Muscle of back (tissue), 13 donors: ENCODE results near the gene GXYLT1. TPM values are rescaled to one million over a fixed set of nuclear protein-coding genes. Genes with fewer than 3 reads are reported as not detected.
"Not testable (repeated sequence)": the region's sequence is repeated elsewhere in the genome, so short reads cannot be mapped to it uniquely, and the experiment has no call there.

Experiments
- DNase-seq, 3 donors: peaks; one replicate each; pipeline versions ENCODE4 v3.0.0 to v3.0.0-alpha.2; 2013
- long read RNA-seq, 9 donors: transcript quantifications; one replicate each; lab custom pipeline, GENCODE V29; 2026
- polyA plus RNA-seq, 10 donors: library from polyadenylated mRNA; unstranded; fragments of 120-200 nt; gene quantifications; one replicate each; pipeline ENCODE4 v1.2.1, GENCODE V29; 2013; ENCODE audit not compliant: insufficient read length in 10 of 10

Gene GXYLT1, protein sequence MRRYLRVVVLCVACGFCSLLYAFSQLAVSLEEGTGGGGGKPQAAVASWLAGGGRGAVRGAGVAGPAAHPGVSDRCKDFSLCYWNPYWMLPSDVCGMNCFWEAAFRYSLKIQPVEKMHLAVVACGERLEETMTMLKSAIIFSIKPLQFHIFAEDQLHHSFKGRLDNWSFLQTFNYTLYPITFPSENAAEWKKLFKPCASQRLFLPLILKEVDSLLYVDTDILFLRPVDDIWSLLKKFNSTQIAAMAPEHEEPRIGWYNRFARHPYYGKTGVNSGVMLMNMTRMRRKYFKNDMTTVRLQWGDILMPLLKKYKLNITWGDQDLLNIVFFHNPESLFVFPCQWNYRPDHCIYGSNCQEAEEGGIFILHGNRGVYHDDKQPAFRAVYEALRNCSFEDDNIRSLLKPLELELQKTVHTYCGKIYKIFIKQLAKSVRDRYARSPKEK
- 10 to 100 TPM; 15.4 to 25.6 (median 19.3) TPM for polyA plus RNA-seq
- long read RNA-seq, donor 1, full-length matches to known transcripts: 3 of 3 reads
- long read RNA-seq, donor 1, partial matches to known transcripts: 0 of 3 reads
- long read RNA-seq, donor 1, other reads (novel, unspliced or antisense): 0 of 3 reads
- long read RNA-seq, donor 2, full-length matches to known transcripts: 2 of 2 reads
- long read RNA-seq, donor 2, partial matches to known transcripts: 0 of 2 reads
- long read RNA-seq, donor 2, other reads (novel, unspliced or antisense): 0 of 2 reads
- long read RNA-seq, donor 3: 0 reads
- long read RNA-seq, donor 4, full-length matches to known transcripts: 3 of 3 reads
- long read RNA-seq, donor 4, partial matches to known transcripts: 0 of 3 reads
- long read RNA-seq, donor 4, other reads (novel, unspliced or antisense): 0 of 3 reads
- long read RNA-seq, donor 5, full-length matches to known transcripts: 14 of 14 reads
- long read RNA-seq, donor 5, partial matches to known transcripts: 0 of 14 reads
- long read RNA-seq, donor 5, other reads (novel, unspliced or antisense): 0 of 14 reads
- long read RNA-seq, donor 6, transcript GXYLT1-201 (7 exons, 1,937 nt): major isoform, 6 of 6 reads
- long read RNA-seq, donor 6, partial matches to known transcripts: 0 of 6 reads
- long read RNA-seq, donor 6, other reads (novel, unspliced or antisense): 0 of 6 reads
- long read RNA-seq, donor 7, full-length matches to known transcripts: 4 of 4 reads
- long read RNA-seq, donor 7, partial matches to known transcripts: 0 of 4 reads
- long read RNA-seq, donor 7, other reads (novel, unspliced or antisense): 0 of 4 reads
- long read RNA-seq, donor 8, full-length matches to known transcripts: 2 of 2 reads
- long read RNA-seq, donor 8, partial matches to known transcripts: 0 of 2 reads
- long read RNA-seq, donor 8, other reads (novel, unspliced or antisense): 0 of 2 reads
- long read RNA-seq, donor 9: 0 reads

DNA sequence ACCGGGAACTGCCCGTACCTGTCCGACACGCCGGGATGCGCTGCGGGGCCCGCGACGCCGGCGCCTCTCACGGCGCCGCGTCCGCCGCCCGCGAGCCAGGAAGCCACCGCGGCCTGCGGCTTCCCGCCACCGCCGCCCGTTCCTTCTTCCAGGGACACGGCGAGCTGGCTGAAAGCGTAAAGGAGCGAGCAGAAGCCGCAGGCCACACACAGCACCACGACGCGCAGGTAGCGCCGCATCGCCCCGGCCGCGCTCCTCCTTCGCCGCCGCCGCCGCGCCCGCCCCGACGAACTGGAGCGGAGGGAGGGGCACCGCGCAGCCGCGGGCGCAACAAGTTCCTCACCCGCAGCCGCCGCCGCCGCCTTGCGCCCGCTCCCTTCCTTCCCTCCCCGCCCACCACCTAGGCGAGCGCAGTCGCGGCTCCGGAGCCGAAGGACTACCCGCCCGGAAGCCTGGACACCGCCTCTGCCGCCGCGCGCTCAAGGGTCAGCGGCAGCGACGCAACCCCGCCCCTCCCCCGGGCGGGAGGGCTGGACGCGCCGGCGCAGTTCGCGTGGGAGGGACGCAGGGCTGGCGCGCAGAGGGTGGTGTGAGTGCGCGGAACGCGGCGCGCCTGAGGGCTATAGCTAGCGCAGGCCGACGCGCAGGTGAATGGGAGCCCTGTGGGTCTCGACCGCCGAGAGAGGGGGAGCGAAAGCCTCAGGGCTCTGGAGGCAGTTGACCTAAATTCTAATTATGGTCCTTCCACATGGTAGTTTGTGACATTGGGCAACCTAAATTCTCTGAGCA, at the start of gene GXYLT1:
Gene GXYLT1, minus strand, starts transcription at position 467 of the 789 bp plus-strand sequence. Its CDS starts 228 bp downstream, at position 239.
- DNase-seq: peak; percentile 93 to 98 (median 96)

DNA sequence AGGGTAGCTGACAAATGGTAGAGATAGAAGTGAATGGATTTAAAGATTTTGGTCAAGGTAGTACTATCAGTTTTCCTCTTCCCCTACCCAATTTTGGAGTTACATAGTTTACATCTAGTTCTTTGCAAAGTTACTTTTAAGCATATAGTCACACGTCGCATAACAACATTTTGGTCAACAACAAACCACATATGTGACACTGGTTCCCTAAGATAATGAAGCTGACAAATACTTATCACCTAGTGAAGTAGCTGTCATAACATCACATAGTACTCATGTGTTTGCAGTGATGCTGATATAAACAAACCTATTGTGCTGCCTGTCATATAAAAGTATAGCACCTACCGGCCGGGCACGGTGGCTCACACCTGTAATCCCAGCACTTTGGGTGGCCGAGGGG, 48.0 kb upstream of the GXYLT1 start:
- DNase-seq: no peak

DNA sequence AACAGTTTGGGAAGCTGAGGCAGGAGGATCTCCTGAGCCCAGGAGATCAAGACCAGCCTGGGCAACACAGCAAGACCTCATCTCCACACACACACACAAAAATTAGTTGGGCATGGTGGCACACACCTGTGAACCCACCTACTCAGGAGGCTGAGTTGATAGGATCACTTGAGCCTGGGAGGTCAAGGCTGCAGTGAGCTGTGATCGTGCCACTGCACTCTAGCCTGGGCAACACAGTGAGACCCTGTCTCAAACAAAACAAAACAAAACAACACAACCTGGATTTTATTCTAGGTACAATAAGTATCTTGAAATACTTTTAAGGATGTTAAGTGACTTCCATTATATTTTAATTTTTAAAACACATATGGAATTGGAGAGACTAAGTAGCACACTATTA, 47.6 kb upstream of the GXYLT1 start:
- no peak for DNase-seq

DNA sequence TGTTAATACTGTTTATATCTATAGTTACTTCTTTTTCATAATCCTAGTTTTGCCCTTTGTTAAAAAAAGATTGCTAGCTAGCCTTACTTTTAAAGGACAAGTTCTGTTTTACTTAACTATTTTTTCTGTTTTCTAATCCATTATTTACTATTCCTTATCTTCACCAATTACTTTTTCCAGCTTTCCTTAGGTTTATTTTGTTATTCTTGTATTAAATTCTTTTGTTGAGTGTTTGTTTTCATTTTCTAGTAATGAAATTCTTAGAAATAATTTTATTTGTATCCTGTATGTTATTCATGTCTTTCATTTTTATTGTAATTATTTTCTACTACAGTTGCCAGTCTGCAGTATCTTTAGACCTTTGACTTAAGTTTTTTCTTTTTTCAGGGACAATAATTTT, 45.7 kb upstream of the GXYLT1 start:
- DNase-seq: no peak

DNA sequence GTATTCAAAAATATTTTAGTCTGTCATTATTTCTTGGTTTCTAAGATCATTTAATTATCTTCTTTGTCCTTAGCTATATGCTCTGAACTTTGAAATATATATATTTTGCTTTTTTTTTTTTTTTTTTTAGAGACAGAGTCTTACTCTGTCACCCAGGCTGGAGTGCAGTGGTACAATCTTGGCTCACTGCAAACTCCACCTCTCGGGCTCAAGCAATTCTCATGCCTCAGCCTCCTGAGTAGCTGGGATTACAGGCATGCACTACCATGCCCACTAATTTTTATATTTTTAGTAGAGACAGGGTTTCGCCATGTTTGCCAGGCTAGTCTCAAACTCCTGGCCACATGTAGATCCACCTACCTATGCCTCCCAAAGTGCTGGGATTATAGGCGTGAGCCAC, 43.6 kb upstream of the GXYLT1 start:
- not testable (repeated sequence) for DNase-seq

DNA sequence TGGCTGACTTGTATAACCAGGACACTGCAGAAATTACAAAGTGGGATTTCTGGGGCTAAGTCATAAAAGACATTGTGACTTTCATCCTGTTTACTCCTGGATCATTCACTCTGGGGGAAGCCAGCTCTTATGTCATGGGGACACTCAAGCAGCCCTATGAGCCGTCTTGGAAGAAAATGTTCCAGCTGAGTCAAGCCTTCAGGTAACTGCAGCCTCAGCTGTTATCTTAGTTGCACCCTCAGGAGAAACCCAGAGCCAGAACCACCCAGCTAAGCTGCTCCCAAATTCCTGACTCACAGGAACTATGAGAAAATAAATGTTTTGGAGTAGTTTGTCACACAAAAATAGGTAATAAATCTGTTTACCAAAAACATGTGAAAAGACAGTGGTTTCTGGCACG, 43.1 kb upstream of the GXYLT1 start:
- no peak for DNase-seq

DNA sequence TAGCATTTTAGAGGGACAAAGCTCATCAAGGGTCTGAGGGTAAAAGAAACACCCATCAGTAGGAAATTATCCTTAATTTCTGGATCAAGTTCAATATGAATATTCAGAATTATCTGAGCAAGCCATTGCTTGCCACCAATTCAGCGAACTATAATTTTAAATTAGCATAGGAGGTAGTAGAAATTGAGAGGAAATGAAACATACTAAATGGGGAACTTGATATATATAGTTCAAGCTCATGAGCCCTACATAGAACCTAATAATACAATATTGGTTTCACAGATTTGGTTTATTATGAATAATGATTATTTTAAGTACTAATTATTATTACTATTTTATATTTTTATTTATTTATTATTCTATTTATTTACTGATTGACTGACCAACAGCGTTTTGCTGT, 42.1 kb upstream of the GXYLT1 start:
- DNase-seq: no peak

DNA sequence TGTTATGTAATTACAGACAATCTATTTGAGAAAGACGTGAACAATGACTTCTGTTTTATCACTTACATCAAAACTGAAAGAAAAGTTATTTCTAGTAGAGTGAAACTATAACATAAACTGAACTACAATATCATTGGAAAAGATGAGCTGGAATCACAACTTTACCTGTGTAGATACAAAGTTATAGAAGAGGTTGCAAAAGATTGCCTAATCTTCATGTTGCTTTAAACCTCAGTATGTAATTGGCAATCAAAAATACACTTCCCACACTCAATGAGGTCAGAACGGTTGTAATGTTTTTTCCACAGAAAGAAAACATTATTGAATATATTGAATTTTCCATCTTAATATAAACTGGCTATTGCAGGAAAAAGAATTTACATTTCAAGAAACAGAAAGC, 37.7 kb upstream of the GXYLT1 start:
- no peak for DNase-seq

DNA sequence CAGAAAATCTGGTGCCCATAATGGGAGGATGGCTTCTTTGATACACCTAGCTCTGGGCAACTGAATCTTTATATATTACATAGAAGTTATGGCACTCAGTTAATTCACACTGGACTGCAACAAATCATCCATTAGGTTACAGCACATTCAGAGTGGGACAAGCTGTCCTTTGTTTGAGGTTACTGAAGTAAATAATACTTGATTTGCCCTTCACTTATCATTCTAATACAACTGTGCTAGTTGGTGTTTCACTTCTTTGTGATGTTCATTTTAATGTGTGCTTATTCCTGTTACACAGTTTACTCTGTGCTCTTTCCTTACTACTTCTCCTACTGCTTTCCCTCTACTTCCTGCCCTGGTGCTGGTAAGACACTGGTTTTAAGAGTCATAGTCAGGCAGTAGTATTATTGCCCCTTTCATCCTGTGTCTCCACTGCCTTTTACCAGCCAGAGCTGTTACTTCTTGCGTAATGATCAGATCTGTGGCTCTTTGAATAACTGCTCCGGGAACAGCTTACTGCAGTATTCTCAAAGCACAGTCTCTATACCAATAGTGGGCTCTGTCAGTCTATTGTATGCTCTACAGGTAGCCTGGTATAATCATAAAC, 36.4 kb upstream of the GXYLT1 start:
- no peak for DNase-seq

DNA sequence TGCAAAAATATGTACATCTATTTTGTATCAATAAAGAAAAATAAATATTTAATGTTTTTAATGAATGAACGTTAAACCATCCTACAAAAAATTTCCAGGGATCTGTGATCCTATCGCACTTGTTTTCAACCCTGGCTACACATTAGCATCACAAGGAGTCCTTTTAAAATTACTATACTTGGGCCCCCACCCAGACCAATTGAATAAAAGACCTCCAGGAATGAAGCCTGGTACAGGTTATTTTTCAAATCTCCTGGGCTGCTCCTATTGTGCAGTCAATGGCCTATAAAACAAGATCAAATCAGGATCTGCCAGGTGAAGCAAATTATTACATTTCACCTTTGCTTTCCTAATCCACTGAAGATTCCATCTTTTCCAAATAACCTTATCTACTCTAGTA, 33.4 kb upstream of the GXYLT1 start:
- DNase-seq: no peak

DNA sequence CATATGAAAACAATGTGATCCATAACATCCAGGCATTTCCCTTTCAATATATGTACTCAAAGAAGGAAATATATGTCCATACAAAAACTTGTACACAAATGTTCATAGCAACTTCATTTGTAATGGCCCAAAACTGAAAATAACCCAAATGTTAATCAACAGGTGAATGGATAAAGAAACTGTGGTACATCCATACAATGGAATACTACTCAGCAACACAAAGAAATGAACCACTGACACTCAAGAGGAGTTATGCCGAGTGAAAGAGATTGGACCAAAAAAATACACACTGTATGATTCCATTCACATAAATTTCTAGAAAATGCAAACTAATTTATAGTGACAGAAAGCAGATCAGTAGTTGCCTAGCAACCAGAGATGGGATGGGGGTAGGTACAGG, 30.3 kb upstream of the GXYLT1 start:
- no peak for DNase-seq

DNA sequence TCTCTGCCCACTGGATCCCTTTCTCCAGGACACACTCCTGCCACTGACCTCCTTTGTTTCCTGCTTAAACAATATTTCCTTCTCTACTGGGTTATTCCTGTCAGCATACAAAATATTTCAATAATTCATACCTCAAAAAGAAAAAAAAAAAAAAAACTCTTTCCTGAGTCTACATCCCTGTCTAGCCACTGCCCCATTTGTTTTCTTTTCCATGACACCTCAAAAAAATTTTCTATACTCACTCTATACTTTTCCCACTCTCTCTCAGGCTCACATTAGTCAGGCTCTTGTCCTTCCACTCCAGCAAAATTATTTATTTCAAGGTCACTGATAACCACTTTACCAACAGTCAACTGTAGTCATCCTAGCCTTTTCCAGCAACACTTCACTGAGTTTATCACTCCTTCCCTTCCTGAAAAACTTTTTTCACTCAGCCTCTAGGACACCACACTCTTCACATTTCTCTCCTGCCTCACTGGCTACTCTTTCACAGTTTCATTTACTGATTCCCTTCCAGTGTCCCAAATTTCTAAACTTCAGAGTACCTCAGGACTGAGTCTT, 29.4 kb upstream of the GXYLT1 start:
- no peak for DNase-seq

DNA sequence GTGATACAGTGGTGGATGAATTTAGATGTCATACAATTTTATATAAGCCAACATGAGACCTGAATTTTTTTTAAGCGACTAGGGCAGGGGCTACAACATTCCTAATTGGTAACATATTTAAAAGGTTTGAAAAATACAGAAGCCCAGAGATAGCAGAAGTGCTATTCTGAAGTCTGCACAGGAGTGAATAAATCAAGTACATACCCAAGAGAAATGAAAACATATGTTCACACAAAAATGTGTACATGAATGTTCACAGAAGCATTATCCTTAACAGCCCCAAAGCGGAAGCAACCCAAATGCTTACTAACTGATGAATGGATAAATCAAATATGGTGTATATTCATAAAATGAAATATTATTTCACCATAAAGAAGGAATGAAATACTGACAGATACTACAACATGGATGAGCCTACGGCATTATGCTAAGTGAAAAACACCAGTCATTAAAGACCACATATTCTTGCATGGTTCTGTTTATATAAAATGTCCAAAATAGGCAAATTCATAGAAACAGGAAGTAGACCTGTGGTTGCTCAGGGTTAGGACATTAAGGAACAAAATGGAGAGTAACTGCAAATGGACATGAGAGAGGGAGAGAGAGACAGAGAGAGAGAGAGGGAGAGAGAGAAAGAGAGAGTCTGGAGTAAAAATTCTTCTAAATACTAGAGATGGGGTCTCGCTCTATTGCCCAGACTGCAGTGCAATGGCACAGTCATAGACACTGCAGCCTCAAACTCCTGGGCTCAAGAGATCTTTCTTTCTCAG, 28.0 kb upstream of the GXYLT1 start:
- DNase-seq: no peak

DNA sequence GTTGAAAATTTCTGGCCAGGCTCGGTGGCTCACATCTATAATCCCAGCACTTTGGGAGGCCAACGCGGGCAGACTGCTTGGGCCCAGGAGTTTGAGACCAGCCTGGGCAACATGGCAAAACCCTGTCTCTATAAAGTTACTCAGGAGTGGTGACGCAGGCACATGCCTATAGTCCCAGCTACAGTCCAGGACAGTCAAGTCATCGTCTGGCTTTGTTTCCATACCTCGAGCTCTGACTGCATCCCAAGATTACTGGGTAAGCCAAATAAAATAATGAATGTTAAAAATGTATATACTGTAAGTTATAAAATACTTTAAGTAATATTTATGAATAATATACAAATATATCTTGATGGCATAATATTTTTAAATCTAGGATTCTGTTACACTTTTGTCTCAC, 23.0 kb upstream of the GXYLT1 start:
- DNase-seq: no peak

DNA sequence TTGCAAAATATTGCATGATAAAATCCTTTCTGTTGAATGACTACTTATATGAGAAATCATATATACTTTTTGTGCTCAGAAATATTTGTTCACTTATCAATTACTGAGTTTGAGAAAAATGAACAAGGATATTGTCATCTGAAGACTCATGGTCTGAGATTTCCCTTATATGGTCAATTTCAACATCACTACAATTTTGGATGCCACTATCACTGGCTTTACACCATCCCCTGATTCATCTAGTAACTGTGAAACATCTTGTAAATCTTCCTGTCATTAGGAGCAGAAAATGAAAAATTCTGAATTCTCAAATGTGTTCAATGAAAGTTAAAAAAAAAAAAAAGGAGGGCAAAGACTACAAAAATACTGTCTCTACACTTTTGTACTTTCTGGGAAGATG, 21.8 kb upstream of the GXYLT1 start:
- DNase-seq: peak in 1 of 3 donors; percentile 53

DNA sequence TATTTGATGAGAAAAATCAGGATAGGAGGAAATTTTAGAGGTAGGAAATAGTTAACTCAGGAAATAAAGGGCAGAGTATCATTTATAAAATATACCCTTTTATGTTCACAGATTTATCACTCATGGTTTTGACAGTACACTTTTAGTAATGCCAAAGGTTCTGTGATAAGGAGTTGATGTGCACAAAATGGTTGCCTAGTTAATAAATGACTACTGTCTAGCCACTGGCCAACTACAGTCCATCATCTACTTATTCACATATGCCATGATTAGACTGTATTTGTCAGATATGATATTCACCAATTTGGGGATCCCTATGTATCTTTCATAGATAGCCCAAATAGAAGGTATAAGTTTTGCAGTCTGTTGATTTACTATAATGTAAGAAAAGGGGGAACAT, 19.2 kb upstream of the GXYLT1 start:
- no peak for DNase-seq

DNA sequence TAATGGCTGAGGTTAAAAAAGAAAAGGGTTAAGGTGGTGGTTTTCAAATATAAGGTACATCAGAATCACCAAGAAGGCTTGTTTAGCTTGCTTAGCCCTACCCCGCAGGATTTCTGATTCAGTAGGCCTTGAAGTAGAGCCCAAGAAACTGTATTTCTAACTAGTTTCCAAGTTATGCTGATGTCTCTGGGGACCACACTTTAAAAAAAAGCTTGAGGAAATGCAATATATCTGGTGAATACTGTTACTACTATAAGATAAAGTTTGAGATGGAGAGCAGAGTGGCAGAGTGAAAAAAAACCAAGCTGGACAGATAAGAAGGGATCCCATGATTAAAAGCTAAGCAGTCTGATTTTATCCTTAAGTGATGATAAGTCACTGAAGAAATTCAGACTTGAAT, 18.3 kb upstream of the GXYLT1 start:
- peak in 2 of 3 donors; percentile 3 to 18 for DNase-seq

DNA sequence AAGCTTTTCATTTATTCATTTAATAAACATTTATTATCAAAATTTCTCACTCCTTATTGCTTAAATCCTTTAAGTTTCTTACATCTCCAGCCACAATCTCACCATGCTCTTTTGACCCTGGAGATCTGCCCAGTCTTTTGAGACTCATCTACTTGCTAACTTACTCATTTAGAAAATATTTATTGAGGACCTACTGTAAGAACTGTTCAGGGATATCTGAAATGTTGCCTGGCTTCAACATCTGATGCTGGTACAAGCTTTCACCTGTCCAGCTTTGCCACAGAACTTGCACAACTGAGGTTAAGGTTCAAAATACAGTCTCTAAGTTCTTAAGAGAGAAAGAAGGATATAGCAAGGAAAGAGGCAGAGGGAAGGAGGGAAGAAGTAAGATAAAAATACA, 17.5 kb upstream of the GXYLT1 start:
- DNase-seq: peak in 1 of 3 donors; percentile 13

DNA sequence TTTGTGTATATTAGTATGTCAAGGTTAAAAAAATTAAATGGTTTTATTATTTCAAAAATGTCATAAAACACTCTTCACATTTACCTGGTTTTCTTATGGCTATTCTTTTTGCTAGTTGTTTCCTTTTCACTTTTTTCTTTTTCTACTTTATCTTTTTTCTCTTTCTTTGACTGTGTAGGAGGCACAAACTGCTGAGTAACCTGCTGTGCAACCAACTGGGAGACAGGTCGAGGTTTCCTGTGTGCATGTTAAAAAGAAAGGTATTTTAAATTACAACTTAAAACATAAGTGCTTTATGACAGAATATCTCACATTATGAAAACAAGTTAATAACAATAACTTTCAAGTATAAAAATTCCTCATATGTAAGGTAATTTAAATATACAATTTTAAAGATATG, 16.9 kb upstream of the GXYLT1 start:
- DNase-seq: no peak
